Amygdala (tissue), 56 donors: ENCODE results near the gene TMPRSS12.
A peak's percentile ranks its signal among the peaks of the same experiment; 100 is the strongest.
"Not testable (repeated sequence)": the region's sequence is repeated elsewhere in the genome, so short reads cannot be mapped to it uniquely, and the experiment has no call there.

ENCODE experiments used
- DNase-seq, 56 donors: peaks; one replicate each; lab custom pipeline; 2025; lab: John Stamatoyannopoulos, UW

The TMPRSS12 gene

GRCh38 chr12:50924439-50925341 is 82.0 kb downstream of the TMPRSS12 start:
- peak; percentile 33 to 93 (median 78) for DNase-seq

- DNase-seq, result peak in 4 of 56 donors; percentile 49 to 59 (median 56)
These were observed 82.6 kb downstream of the TMPRSS12 start for GRCh38 chr12:50925342-50925651.

GRCh38 chr12:50925920-50926319 is 83.2 kb downstream of the TMPRSS12 start:
- DNase-seq, result no peak

DNA sequence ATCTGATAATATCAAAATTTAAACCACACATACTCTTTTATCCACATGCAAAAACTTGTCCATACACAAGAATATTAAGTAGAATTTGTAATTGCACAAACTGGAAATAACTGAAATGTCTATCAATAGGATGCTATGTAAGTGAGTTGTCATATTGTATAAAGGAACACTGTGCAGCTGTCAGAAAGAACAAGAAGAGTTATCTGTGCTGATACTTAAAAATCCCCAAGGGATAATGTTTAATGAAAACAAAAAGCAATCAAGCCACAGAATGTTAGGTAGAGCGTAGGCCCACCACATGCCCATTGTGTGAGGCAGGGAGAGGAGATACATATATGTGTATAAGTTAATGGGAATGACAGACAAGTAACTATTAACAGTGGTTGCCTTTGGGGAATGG is 83.7 kb downstream of the TMPRSS12 start:
- no peak for DNase-seq

GRCh38 chr12:50926932-50927331 is 84.2 kb downstream of the TMPRSS12 start:
- not testable (repeated sequence) for DNase-seq

DNA sequence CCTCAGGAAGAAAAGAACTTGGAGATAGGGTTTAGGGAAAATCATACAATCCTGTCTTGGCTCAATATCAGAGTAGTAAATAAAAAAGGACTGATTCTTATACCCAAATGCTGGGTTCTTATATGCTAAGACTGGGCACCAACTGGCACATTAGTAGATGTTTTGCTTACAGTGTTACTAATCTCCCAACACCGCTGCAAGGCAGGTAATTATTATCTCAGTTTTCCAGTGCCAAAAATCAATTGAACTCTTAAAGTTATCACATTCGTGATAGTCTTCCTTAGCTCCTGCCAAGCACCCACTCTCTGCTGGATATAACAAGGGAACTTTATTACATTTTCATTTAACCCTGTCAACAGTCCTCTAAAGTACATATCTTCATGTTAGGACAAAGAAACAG is 84.6 kb downstream of the TMPRSS12 start:
- DNase-seq, result no peak

DNA sequence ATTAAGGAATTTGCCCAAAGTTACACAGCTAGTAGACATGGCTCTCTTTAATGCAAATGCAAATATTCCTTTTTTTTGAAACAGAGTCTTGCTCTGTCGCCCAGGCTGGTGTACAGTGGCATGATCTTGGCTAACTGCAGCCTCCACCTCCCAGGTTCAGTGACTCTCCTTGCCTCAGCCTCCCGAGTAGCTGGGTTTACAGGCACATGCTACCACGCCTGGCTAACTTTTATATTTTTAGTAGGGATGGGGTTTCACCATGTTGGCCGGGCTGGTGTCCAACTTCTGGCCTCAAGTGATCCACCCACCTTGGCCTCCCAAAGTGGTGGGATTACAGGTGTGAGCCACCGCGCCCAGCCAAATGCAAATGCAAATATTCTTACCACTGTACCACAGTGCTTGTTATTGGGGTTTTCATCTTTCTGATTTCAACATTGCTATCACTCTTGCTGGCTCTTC is 85.1 kb downstream of the TMPRSS12 start:
- DNase-seq, result no peak

DNA sequence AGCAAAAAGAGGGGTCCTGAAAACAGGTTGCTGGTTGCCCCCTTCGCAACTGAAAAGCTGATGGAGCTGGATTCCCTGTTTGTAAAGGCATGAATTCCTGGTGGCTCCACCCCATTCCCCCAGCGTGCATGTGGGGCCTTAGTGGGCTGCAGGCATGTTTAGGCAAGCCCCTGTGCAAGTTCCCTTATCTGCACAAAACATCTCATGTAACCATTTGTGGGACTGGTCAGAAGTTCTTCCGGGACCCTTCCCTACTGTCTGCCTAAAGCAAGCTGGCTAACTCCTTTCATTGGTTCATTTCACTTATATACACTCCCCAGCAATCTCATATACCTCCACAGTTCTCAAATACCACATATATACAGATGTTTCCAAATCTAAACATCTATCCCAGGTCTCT is 85.7 kb downstream of the TMPRSS12 start:
- peak in 2 of 56 donors; percentile 23 to 34 for DNase-seq

- no peak for DNase-seq
These were observed 87.1 kb downstream of the TMPRSS12 start for GRCh38 chr12:50929831-50930230.

GRCh38 chr12:50930477-50930876 is 87.8 kb downstream of the TMPRSS12 start:
- DNase-seq, result not testable (repeated sequence)

GRCh38 chr12:50932787-50933280 is 90.1 kb downstream of the TMPRSS12 start:
- no peak for DNase-seq

- no peak for DNase-seq
These were observed 90.9 kb downstream of the TMPRSS12 start for GRCh38 chr12:50933459-50934124.

- no peak for DNase-seq
These were observed 91.7 kb downstream of the TMPRSS12 start for GRCh38 chr12:50934371-50934851.

GRCh38 chr12:50934981-50935807 is 92.5 kb downstream of the TMPRSS12 start:
- no peak for DNase-seq

DNA sequence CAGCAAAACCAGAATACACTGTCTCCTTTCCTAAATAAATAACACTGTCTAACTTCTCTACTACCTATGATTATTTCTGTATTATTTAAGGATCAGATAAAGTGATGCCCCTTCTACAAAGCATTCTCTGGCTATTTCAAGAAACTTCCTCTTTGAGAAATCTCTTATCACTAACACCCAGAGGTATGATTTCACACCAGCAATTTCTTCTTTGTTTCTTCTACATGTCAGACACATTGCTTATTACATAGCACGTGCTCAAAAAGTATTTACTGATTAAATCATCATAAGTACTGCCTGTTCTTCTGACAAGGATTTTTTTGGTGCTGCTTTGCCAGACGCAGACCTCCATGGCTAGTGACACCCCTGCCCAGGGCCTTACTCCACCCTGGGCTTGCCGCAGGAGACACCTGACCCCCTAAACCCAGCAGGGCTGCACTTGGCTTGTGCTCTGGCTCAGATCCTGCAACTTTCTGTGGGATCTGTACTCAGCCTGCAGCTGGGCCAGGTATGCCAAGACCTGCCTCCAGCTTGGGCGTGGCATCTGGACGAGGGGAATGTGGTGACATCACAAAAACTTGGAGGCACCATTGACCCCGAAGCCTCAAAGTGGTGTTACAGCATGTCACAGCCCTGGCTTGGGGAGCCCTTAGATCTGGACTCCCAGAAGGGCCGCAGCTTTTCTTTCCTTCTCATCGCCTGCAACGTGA is 94.2 kb downstream of the TMPRSS12 start:
- DNase-seq, result no peak
